ENCODE results near the gene ATP8A2.

GRCh38 chr13:25778808-25779305, 407.1 kb downstream of the ATP8A2 start:
- TF ChIP-seq CREB1 (CRISPR knock-in tag; IDR thresholded peaks at IDR 0.05) (no peak), CTCF (IDR thresholded peaks at IDR 0.05) (no peak), ATF2 (CRISPR knock-in tag; IDR thresholded peaks at IDR 0.05; ENCODE audit: borderline replicate concordance, low read depth) (no peak), NR1H2 (CRISPR knock-in tag; IDR thresholded peaks at IDR 0.05) (no peak), USF2 (CRISPR knock-in tag; IDR thresholded peaks at IDR 0.05) (no peak), FOXK1 (CRISPR knock-in tag; IDR thresholded peaks at IDR 0.05) (no peak), ZNF317 (CRISPR knock-in tag; IDR thresholded peaks at IDR 0.05; ENCODE audit: borderline replicate concordance, low read depth) (no peak), ESRRA (CRISPR knock-in tag; IDR thresholded peaks at IDR 0.05; ENCODE audit: borderline replicate concordance) (no peak)
- TF ChIP-seq, protein P1, sequence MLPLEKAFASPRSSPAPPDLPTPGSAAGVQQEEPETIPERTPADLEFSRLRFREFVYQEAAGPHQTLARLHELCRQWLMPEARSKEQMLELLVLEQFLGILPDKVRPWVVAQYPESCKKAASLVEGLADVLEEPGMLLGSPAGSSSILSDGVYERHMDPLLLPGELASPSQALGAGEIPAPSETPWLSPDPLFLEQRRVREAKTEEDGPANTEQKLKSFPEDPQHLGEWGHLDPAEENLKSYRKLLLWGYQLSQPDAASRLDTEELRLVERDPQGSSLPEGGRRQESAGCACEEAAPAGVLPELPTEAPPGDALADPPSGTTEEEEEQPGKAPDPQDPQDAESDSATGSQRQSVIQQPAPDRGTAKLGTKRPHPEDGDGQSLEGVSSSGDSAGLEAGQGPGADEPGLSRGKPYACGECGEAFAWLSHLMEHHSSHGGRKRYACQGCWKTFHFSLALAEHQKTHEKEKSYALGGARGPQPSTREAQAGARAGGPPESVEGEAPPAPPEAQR (CRISPR knock-in tag; IDR thresholded peaks at IDR 0.05), result no peak
- TF ChIP-seq, protein P2, sequence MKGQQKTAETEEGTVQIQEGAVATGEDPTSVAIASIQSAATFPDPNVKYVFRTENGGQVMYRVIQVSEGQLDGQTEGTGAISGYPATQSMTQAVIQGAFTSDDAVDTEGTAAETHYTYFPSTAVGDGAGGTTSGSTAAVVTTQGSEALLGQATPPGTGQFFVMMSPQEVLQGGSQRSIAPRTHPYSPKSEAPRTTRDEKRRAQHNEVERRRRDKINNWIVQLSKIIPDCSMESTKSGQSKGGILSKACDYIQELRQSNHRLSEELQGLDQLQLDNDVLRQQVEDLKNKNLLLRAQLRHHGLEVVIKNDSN (CRISPR knock-in tag; IDR thresholded peaks at IDR 0.05), result no peak

Data from WTC11 (cell line).